ENCODE measurements around the gene CHN2.

DNA sequence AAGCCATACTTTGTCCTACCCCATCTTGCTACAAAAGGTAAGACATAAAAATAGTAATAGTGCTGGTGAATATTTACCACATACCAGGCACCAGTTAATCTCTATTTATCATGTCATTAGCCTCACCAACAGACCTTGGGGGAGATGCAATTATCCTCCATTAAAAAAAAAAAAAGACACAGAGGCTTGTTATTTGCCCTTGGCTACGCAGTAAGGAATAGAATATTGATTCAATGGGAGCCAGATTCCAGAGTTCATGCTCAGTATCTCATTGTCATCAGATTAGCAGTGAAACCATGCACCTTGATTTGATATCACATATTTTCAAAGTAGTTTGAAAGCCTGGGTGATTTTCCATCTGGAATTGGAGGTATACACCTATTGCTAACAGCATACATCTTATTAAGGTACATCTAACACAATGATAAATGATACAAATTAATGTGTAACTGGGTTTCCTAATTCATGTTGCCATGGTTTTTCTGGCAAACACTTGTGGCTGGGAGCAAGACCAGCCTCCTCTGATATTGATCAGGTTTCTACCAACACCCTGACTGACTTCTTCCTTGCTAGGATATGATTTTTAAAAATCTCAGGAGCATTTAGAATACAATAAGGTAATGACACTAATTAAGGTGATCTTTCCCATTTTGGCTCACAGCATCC, 301.9 kb downstream of the CHN2 start:
- no peak for TF ChIP-seq POLR2AphosphoS5 (IDR thresholded peaks at IDR 0.05; ENCODE audit: low read depth, low read length)
- TF ChIP-seq SPI1 (IDR thresholded peaks at IDR 0.05; ENCODE audit: low read depth, low read length): no peak
- TF ChIP-seq POLR2A (IDR thresholded peaks at IDR 0.05; ENCODE audit: low read depth, low read length): no peak
- TF ChIP-seq PAX5 (IDR thresholded peaks at IDR 0.05; ENCODE audit: insufficient read depth, low read length, severe bottlenecking): no peak
- TF ChIP-seq POU2F2 (IDR thresholded peaks at IDR 0.05; ENCODE audit: low read depth, low read length): no peak
- TF ChIP-seq TAF1 (IDR thresholded peaks at IDR 0.05; ENCODE audit: low read depth, low read length): no peak
